WTC11 (cell line): ENCODE data around the gene PARD3B. TPM values are rescaled to one million over a fixed set of nuclear protein-coding genes. Genes with fewer than 3 reads are reported as not detected.

ENCODE experiments used
- ATAC-seq: fragments of 200-7000 bp; cut with Tn5 transposase; 2 replicates; pipeline ENCODE4 v1.10.0; 2021; ENCODE audit warnings: mild to moderate bottlenecking, moderate library complexity
- CTCF ChIA-PET: fragments of 300-600 bp; sonication (Branson Sonifier 250); formaldehyde crosslinking; loops from one replicate; lab custom pipeline; 2021; ENCODE audit warnings: antibody characterized with exemption; lab: Charles Lee
- POLR2A ChIA-PET: fragments of 350-600 bp; sonication (Branson Sonifier 250); formaldehyde crosslinking; loops from one replicate; lab custom pipeline; 2021; ENCODE audit warnings: antibody characterized with exemption; lab: Charles Lee
- DNase-seq: peaks from one replicate; pipeline ENCODE4 v3.0.0; 2021; ENCODE audit warnings: low spot score
- H3K27ac Mint-ChIP-seq: 2 replicates; pipeline ENCODE4 v1.8.0; 2021; ENCODE audit warnings: mixed read lengths
- H3K27me3 Mint-ChIP-seq: 2 replicates; pipeline ENCODE4 v1.8.0; 2021; ENCODE audit warnings: low read depth, mild to moderate bottlenecking, moderate library complexity, mixed read lengths
- H3K36me3 Mint-ChIP-seq: 2 replicates; pipeline ENCODE4 v1.8.0; 2021; ENCODE audit warnings: mixed read lengths
- H3K4me1 Mint-ChIP-seq: 2 replicates; pipeline ENCODE4 v1.8.0; 2022; ENCODE audit warnings: mixed read lengths
- H3K4me3 Mint-ChIP-seq: 2 replicates; pipeline ENCODE4 v1.8.0; 2021; ENCODE audit warnings: mild to moderate bottlenecking, moderate library complexity, mixed read lengths
- H3K9me3 Mint-ChIP-seq: 2 replicates; pipeline ENCODE4 v1.8.0; 2021; ENCODE audit warnings: mixed read lengths
- ATF1 ChIP-seq: sonication (generic); formaldehyde crosslinking; IDR thresholded peaks from 2 replicates; pipeline ENCODE4 v1.8.1; 2023; ENCODE audit warnings: mild to moderate bottlenecking, moderate library complexity, missing genetic modification reagents
- ETV6 ChIP-seq: sonication (generic); formaldehyde crosslinking; IDR thresholded peaks from 2 replicates; pipeline ENCODE4 v1.8.1; 2022; ENCODE audit warnings: mild to moderate bottlenecking, missing genetic modification reagents
- FOXJ3 ChIP-seq: sonication (generic); formaldehyde crosslinking; IDR thresholded peaks from 2 replicates; pipeline ENCODE4 v1.9.0; 2021; ENCODE audit warnings: missing genetic modification reagents, mild to moderate bottlenecking, borderline replicate concordance
- FOXK1 ChIP-seq: sonication (generic); formaldehyde crosslinking; IDR thresholded peaks from 2 replicates; pipeline ENCODE4 v1.8.0; 2022; ENCODE audit warnings: mild to moderate bottlenecking, moderate library complexity, missing genetic modification reagents
- GRHL2 ChIP-seq: fragments of 250-450 bp; sonication (Bioruptor Pico); IDR thresholded peaks from 2 replicates; pipeline ENCODE4 v1.8.0; 2022; ENCODE audit warnings: mild to moderate bottlenecking, moderate library complexity; ENCODE audit not compliant: insufficient replicate concordance, severe bottlenecking
- GTF2I ChIP-seq: fragments of 250-450 bp; sonication (Bioruptor Pico); conservative IDR thresholded peaks from 2 replicates; pipeline ENCODE4 v1.4.0; 2021; ENCODE audit warnings: mild to moderate bottlenecking
- IRF2 ChIP-seq: sonication (generic); formaldehyde crosslinking; IDR thresholded peaks from 2 replicates; pipeline ENCODE4 v1.8.0; 2022; ENCODE audit warnings: low read depth, missing genetic modification reagents, borderline replicate concordance
- JUN ChIP-seq: sonication (generic); formaldehyde crosslinking; IDR thresholded peaks from 2 replicates; pipeline ENCODE4 v1.8.0; 2023; ENCODE audit warnings: mild to moderate bottlenecking, missing genetic modification reagents
- NFATC4 ChIP-seq: fragments of 250-450 bp; sonication (Bioruptor Pico); IDR thresholded peaks from 2 replicates; pipeline ENCODE4 v1.9.0; 2021; ENCODE audit warnings: mild to moderate bottlenecking
- NFYB ChIP-seq: sonication (generic); formaldehyde crosslinking; conservative IDR thresholded peaks from 2 replicates; pipeline ENCODE4 v1.8.0; 2022; ENCODE audit warnings: low read depth, missing genetic modification reagents
- TP53 ChIP-seq: sonication (generic); formaldehyde crosslinking; IDR thresholded peaks from 2 replicates; pipeline ENCODE4 v1.8.1; 2023; ENCODE audit warnings: mild to moderate bottlenecking, missing genetic modification reagents
- ZBTB21 ChIP-seq: sonication (generic); formaldehyde crosslinking; IDR thresholded peaks from 2 replicates; pipeline ENCODE4 v1.8.1; 2023; ENCODE audit warnings: mild to moderate bottlenecking, missing genetic modification reagents, borderline replicate concordance
- ZNF138 ChIP-seq: sonication (generic); formaldehyde crosslinking; conservative IDR thresholded peaks from 2 replicates; pipeline ENCODE4 v1.8.1; 2022; ENCODE audit warnings: mild to moderate bottlenecking, moderate library complexity, missing genetic modification reagents
- ZNF317 ChIP-seq: sonication (generic); formaldehyde crosslinking; IDR thresholded peaks from 2 replicates; pipeline ENCODE4 v1.8.1; 2023; ENCODE audit warnings: low read depth, mild to moderate bottlenecking, moderate library complexity, missing genetic modification reagents, borderline replicate concordance
- ZNF671 ChIP-seq: fragments of 250-450 bp; sonication (Bioruptor Pico); IDR thresholded peaks from 2 replicates; pipeline ENCODE4 v1.8.0; 2021; ENCODE audit warnings: mild to moderate bottlenecking
- total RNA-seq: library from RNA; stranded (reverse); gene quantifications from 3 replicates; pipeline ENCODE4 v1.2.3, GENCODE V29; 2021
- TF ChIP-seq, protein P1 (sequence below): sonication (generic); formaldehyde crosslinking; IDR thresholded peaks from 2 replicates; pipeline ENCODE4 v1.8.1; 2022; ENCODE audit warnings: mild to moderate bottlenecking, moderate library complexity, missing genetic modification reagents
- TF ChIP-seq, protein P2 (sequence below): sonication (generic); formaldehyde crosslinking; IDR thresholded peaks from 2 replicates; pipeline ENCODE4 v1.8.0; 2023; ENCODE audit warnings: missing genetic modification reagents, mild to moderate bottlenecking, borderline replicate concordance
- TF ChIP-seq, protein P3 (sequence below): sonication (generic); formaldehyde crosslinking; IDR thresholded peaks from 2 replicates; pipeline ENCODE4 v1.8.0; 2022; ENCODE audit warnings: mild to moderate bottlenecking, missing genetic modification reagents
- TF ChIP-seq, protein P4 (sequence below): fragments of 250-450 bp; sonication (Bioruptor Pico); IDR thresholded peaks from 2 replicates; pipeline ENCODE4 v2.1.2; 2022; ENCODE audit warnings: mild to moderate bottlenecking, moderate library complexity

The PARD3B gene
- total RNA-seq, 1 experiment from 2014 or later: 5.6 TPM

DNA sequence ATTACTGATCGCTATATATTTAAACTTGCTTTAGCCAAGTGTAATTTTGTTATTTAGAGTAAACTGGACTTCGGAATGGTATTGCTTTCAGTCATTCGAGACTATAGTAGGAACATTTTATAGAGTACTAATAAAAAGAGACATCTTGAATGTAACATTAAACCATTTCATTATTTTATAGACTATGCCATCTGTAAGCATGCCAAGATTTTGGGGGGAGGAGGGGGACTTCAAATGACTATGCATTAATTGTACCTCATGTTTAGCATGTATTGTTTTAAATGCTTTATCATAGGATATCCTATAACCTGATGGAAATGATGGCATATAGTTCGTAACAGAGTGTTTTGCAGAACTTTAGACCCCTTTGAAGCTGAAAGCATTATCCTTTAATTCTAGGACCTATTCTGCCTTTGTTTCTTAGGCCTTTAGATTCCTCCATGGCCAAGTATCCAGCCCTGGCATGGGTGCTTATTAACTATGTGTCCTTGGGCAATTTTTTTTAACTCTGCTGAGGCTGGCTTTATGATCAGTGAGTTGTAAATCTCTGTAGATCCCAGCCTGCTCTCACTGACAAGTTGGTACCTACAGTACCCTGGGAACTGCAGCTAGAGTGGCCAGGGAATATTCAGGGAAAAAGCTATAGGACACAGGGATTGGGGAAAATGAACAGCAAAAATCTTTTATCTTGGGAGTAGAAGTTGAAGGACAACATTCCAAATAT is 93.4 kb downstream of the PARD3B start:
- no peak for DNase-seq
- H3K4me3 Mint-ChIP-seq: no peak overlapping the region
- ChIA-PET CTCF (no interaction called here), POLR2A (no interaction called here)
- H3K4me1 Mint-ChIP-seq: no peaks in the 10 kb centered on the region
- H3K9me3 Mint-ChIP-seq: peaks cover 4% of the 10 kb centered on the region; the same call in 1 of the 2 replicates
- H3K27ac Mint-ChIP-seq: no peak overlapping the region
- H3K36me3 Mint-ChIP-seq: no peaks in the 10 kb centered on the region
- TF ChIP-seq NFATC4 (CRISPR knock-in tag) (no peak), TP53 (CRISPR knock-in tag) (no peak)
- no peak for ATAC-seq
- H3K27me3 Mint-ChIP-seq: no peaks in the 10 kb centered on the region

DNA sequence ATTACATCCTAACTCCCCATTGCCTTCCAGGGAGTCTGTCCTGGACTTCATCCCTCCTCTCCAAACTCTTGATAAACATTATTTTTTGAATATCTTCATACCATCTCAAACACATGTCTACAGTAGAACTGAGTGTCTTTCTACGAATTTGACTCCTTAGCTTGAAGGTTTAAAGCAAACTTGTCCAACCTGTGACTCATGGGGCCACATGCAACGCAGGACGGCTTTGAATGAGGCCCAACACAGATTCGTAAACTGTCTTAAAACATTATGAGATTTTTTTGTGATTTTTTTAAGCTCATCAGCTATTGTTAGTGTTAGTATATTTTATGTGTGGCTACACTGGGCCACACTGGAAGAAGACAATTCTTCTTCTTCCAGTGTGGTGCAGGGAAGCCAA is 98.1 kb downstream of the PARD3B start:
- ATAC-seq (no peak), DNase-seq (no peak)
- no peaks in the 10 kb centered on the region for H3K4me1 Mint-ChIP-seq
- no peak overlapping the region for H3K4me3 Mint-ChIP-seq
- no peaks in the 10 kb centered on the region for H3K27me3 Mint-ChIP-seq
- no peaks in the 10 kb centered on the region for H3K36me3 Mint-ChIP-seq
- ChIA-PET CTCF (no interaction called here), POLR2A (no interaction called here)
- peak overlapping the region; percentile 62; the same call in 1 of the 2 replicates for H3K27ac Mint-ChIP-seq
- TF ChIP-seq ZNF138 (CRISPR knock-in tag): no peak
- TF ChIP-seq FOXK1 (CRISPR knock-in tag): no peak
- no peak for TF ChIP-seq NFYB (CRISPR knock-in tag)
- no peak for TF ChIP-seq ETV6
- TF ChIP-seq ZNF317 (CRISPR knock-in tag): no peak
- TF ChIP-seq, protein P1, sequence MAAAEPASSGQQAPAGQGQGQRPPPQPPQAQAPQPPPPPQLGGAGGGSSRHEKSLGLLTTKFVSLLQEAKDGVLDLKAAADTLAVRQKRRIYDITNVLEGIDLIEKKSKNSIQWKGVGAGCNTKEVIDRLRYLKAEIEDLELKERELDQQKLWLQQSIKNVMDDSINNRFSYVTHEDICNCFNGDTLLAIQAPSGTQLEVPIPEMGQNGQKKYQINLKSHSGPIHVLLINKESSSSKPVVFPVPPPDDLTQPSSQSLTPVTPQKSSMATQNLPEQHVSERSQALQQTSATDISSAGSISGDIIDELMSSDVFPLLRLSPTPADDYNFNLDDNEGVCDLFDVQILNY (CRISPR knock-in tag): no peak
- no peak for TF ChIP-seq IRF2
- TF ChIP-seq, protein P2, sequence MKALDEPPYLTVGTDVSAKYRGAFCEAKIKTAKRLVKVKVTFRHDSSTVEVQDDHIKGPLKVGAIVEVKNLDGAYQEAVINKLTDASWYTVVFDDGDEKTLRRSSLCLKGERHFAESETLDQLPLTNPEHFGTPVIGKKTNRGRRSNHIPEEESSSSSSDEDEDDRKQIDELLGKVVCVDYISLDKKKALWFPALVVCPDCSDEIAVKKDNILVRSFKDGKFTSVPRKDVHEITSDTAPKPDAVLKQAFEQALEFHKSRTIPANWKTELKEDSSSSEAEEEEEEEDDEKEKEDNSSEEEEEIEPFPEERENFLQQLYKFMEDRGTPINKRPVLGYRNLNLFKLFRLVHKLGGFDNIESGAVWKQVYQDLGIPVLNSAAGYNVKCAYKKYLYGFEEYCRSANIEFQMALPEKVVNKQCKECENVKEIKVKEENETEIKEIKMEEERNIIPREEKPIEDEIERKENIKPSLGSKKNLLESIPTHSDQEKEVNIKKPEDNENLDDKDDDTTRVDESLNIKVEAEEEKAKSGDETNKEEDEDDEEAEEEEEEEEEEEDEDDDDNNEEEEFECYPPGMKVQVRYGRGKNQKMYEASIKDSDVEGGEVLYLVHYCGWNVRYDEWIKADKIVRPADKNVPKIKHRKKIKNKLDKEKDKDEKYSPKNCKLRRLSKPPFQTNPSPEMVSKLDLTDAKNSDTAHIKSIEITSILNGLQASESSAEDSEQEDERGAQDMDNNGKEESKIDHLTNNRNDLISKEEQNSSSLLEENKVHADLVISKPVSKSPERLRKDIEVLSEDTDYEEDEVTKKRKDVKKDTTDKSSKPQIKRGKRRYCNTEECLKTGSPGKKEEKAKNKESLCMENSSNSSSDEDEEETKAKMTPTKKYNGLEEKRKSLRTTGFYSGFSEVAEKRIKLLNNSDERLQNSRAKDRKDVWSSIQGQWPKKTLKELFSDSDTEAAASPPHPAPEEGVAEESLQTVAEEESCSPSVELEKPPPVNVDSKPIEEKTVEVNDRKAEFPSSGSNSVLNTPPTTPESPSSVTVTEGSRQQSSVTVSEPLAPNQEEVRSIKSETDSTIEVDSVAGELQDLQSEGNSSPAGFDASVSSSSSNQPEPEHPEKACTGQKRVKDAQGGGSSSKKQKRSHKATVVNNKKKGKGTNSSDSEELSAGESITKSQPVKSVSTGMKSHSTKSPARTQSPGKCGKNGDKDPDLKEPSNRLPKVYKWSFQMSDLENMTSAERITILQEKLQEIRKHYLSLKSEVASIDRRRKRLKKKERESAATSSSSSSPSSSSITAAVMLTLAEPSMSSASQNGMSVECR: no peak
- TF ChIP-seq GRHL2 (CRISPR knock-in tag): no peak
- no peak for TF ChIP-seq FOXJ3
- TF ChIP-seq, protein P3, sequence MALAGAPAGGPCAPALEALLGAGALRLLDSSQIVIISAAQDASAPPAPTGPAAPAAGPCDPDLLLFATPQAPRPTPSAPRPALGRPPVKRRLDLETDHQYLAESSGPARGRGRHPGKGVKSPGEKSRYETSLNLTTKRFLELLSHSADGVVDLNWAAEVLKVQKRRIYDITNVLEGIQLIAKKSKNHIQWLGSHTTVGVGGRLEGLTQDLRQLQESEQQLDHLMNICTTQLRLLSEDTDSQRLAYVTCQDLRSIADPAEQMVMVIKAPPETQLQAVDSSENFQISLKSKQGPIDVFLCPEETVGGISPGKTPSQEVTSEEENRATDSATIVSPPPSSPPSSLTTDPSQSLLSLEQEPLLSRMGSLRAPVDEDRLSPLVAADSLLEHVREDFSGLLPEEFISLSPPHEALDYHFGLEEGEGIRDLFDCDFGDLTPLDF: no peak
- no peak for TF ChIP-seq JUN (CRISPR knock-in tag)
- no peak for TF ChIP-seq GTF2I (CRISPR knock-in tag)
- no peak for TF ChIP-seq ATF1 (CRISPR knock-in tag)
- TF ChIP-seq, protein P4, sequence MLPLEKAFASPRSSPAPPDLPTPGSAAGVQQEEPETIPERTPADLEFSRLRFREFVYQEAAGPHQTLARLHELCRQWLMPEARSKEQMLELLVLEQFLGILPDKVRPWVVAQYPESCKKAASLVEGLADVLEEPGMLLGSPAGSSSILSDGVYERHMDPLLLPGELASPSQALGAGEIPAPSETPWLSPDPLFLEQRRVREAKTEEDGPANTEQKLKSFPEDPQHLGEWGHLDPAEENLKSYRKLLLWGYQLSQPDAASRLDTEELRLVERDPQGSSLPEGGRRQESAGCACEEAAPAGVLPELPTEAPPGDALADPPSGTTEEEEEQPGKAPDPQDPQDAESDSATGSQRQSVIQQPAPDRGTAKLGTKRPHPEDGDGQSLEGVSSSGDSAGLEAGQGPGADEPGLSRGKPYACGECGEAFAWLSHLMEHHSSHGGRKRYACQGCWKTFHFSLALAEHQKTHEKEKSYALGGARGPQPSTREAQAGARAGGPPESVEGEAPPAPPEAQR (CRISPR knock-in tag): no peak
- TF ChIP-seq ZNF671 (CRISPR knock-in tag): no peak
- TF ChIP-seq ZBTB21 (CRISPR knock-in tag): no peak
- H3K9me3 Mint-ChIP-seq: peaks cover 4% of the 10 kb centered on the region; the same call in 1 of the 2 replicates
